ENCODE results near the gene EPHA8.
A peak's percentile ranks its signal among the peaks of the same experiment; 100 is the strongest.

DNA sequence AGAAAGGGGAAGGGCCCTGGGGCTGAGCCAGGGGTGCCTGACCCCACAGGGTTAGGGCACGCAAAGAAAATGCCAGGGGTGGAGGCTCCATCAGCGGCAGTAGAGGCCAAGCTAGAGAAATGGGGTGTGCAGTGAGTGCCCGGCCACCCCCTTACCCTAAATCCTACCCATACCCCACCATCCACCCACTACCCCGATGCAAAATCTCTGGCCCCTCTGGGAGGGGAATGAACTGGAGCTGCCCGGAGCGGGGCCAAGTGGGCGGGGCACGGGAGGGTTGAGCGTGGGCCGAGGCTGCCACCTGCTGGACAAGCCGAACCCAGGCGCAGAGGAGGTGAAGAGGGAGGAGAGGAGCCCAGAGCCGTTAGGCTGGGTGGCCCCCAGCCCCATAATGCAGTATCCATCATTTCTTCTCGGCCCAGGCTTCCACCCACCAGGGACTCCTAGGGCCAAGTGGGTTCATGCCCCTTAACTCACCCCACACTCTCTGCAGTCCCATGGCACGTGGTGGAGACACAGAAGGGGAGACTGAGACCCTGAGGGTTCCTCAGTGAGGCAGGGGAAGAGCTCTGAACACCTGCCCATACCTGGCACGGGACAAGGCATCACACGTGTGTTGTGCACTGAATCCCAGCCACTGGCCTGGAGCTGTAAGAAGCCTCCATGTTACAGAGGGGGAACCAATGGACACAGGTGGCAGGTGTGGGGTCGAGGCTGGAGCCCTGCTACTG is 78.8 kb downstream of the EPHA8 start:
- TF ChIP-seq CTCF (conservative IDR thresholded peaks at IDR 0.05; ENCODE audit: low read depth, low read length): peak; percentile 91
- no peak for TF ChIP-seq EZH2 (IDR thresholded peaks at IDR 0.05; ENCODE audit: low read length, unreplicated experiment)

Data from PC-3 (cell line).